Measurements from ENCODE around the gene PLOD2.

GRCh38 chr3:146111337-146111736, 49.6 kb downstream of the PLOD2 start:
- no peak for TF ChIP-seq POLR2A (IDR thresholded peaks at IDR 0.05; ENCODE audit: low read length)
- TF ChIP-seq GATA1 (IDR thresholded peaks at IDR 0.05; ENCODE audit: low read depth, low read length) = no peak

Measured in erythroblast (primary cell).